ENCODE measurements around the gene C4orf50. TPM values are rescaled to one million over a fixed set of nuclear protein-coding genes. Genes with fewer than 3 reads are reported as not detected.
"Not testable (repeated sequence)": the region's sequence is repeated elsewhere in the genome, so short reads cannot be mapped to it uniquely, and the experiment has no call there.

Gene C4orf50
- total and polyA plus RNA-seq, 2 of the 8 experiments (the other 6 are each of a cell fraction or from before 2014, with no cell fraction given), result 0.08 to 0.22 TPM

DNA sequence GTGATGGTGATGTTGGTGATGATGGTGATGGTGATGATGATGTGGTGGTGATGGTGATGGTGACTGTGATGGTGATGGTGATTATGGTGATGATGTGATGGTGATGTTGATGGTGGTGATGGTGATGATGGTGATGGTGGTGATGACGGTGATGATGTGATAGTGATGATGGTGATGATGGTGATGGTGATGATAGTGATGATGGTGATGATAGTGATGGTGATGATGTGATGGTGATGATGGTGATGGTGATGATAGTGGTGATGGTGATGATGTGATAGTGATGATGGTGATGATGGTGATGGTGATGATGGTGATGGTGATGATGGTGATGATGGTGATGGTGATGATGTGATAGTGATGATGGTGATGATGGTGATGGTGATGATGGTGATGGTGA is 14.7 kb downstream of the C4orf50 start:
- POLR2A ChIA-PET (ENCODE audit: partially characterized antibody); H2BK20ac ChIP-seq (ENCODE audit: low read length); H3K9ac ChIP-seq (replicated peaks in 1 of 4; ENCODE audit: extremely low read depth in 1 of 4, low read depth in 3 of 4, low read length in 3 of 4); H3K79me1 ChIP-seq (ENCODE audit: low read depth, low read length); H4K20me1 ChIP-seq (replicated peaks in 1 of 2; ENCODE audit: control insufficient read depth in 1 of 2, insufficient read depth in 2 of 2, low read length in 2 of 2); H4K91ac ChIP-seq (replicated peaks; ENCODE audit: insufficient read length, low read length); H2AFZ ChIP-seq (ENCODE audit: low read length); H3K4ac ChIP-seq (replicated peaks; ENCODE audit: insufficient read length, low read depth, low read length); DNase-seq (ENCODE audit: low read depth in 1 of 2, low spot score in 2 of 2); H2BK5ac ChIP-seq (ENCODE audit: low read depth, low read length); H3K9me3 ChIP-seq (ENCODE audit: insufficient read depth in 2 of 2, low read depth in 1 of 2, low read length in 1 of 2); H3K4me1 ChIP-seq (replicated peaks in 1 of 4; ENCODE audit: control insufficient read depth in 3 of 4, insufficient read depth in 4 of 4, low read length in 3 of 4); H4K5ac ChIP-seq (ENCODE audit: insufficient read length, low read depth, low read length); H3K27ac ChIP-seq (ENCODE audit: low read depth, low read length); H3K23ac ChIP-seq (ENCODE audit: insufficient read length); H2BK12ac ChIP-seq (ENCODE audit: low read depth, low read length); H4K8ac ChIP-seq (ENCODE audit: extremely low read depth, insufficient read depth, low read length); H3K4me3 ChIP-seq (ENCODE audit: extremely low read depth in 1 of 4, insufficient read depth in 2 of 4, low read depth in 3 of 4, low read length in 4 of 4); H3K79me2 ChIP-seq (ENCODE audit: control insufficient read depth in 1 of 2, insufficient read depth in 2 of 2, low read length in 2 of 2); H3K14ac ChIP-seq (ENCODE audit: insufficient read length); H3K18ac ChIP-seq (ENCODE audit: extremely low read depth, low read length); H3K36me3 ChIP-seq (ENCODE audit: control insufficient read depth in 2 of 4, insufficient read depth in 4 of 4, low read length in 3 of 4); H3K4me2 ChIP-seq (ENCODE audit: insufficient read depth in 1 of 2, low read depth in 2 of 2, low read length in 2 of 2); H2BK15ac ChIP-seq (ENCODE audit: low read length); H2BK120ac ChIP-seq (replicated peaks; ENCODE audit: low read depth, low read length); FAIRE-seq: not testable (repeated sequence)
- Histone ChIP-seq H3K23me2 (ENCODE audit: low read depth, low read length) (peaks cover 16% of the 10 kb centered on the region; the same call in 1 of the 2 replicates), H3K56ac (replicated peaks; ENCODE audit: insufficient read length, low read depth, low read length) (peak overlapping the region; percentile 73), H3K27me3 (replicated peaks in 1 of 4; ENCODE audit: control insufficient read depth in 3 of 4, extremely low read depth in 1 of 4, insufficient read depth in 3 of 4, low read length in 3 of 4) (peaks cover 0 to 18% (median 13%) of the 10 kb centered on the region in 4 experiments; a peak in 6 of 7 replicates), H2AK5ac (ENCODE audit: low read depth, low read length) (peak overlapping the region; percentile 93; the same call in 1 of the 2 replicates)
- CTCF ChIA-PET (ENCODE audit: partially characterized antibody), result interaction anchor here (1.6 to 1.7 kb wide), 2 partner anchors 11 to 108 kb away, joined by 3 to 4 read pairs; no protein-coding TSS in a partner anchor
- 95% methylated on average over 1 of the region's 1 CpG; no CpG with 5 or more reads in 1 of the 2 experiments for WGBS, 2 experiments (ENCODE audit: extremely low coverage in 1 of 2, insufficient coverage in 1 of 2, insufficient read length in 1 of 2, insufficient replicate concordance in 2 of 2, low coverage in 1 of 2, low lambda C conversion rate in 2 of 2, missing lambda C conversion rate in 1 of 2)

Data from H1 (cell line).